ENCODE measurements around the gene MVK. TPM values are rescaled to one million over a fixed set of nuclear protein-coding genes. Genes with fewer than 3 reads are reported as not detected.
A peak's percentile ranks its signal among the peaks of the same experiment; 100 is the strongest.

MVK gene
- total and polyA plus RNA-seq, 2 of the 4 experiments (the other 2 are of a cell fraction), result 6.6 to 11.5 TPM

DNA sequence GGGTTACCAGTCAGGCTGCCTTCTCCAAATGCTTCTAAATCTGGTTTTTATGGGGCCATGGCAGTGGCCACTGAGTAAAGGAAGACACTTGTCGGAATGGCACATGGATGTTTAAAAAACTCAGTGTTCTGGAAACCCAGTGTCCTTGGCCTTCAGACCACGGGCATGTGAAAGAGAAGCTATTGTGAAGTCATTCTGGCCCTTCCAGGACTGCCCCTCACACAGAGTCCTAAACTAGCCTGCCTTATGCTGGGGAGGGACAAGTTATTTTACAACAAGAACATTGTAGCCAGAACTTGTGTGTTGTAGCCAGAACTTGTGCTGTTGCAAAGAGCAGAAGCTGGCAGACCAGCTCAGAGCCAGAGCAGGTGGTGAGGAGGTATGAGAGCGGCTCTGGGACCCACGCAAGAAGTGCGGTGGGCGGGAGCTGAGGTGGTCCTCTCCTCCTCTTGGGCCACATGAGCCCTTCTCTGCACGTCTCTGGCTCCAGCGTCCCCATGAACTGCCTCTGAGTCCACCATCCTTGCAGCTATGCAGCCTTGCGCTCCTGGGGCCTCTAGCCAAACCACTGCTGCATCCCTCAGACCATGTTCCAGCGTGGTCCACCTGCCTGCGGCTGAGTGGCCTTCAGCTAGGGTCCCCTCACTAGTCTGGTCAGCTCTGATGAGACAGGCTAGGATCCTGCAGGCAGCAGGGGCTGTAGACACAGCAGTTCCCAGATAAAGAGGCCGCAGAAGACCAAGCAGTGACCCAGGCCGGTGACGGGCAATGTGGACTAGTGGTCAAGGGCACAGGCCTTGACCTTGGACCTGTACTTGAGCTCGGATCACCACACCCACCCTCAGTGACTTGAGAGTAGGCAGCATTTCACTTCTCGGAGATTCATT, 32.8 kb upstream of the MVK start:
- peak overlapping the region; percentile 4; the same call in 1 of the 2 replicates for H3K4ac ChIP-seq (ENCODE audit: low read depth, low read length)
- no peaks in the 10 kb centered on the region for H3K27me3 ChIP-seq (ENCODE audit: control insufficient read depth, insufficient read depth, low read length)
- H2BK15ac ChIP-seq (ENCODE audit: low read depth, low read length), result no peak overlapping the region; the same call in 2 of the 3 replicates
- POLR2A ChIA-PET (ENCODE audit: unreplicated experiment), result interaction anchor here (0.5 kb wide), 1 partner anchor 947 kb away, joined by 4 read pairs; no protein-coding TSS in a partner anchor
- H3K79me1 ChIP-seq (ENCODE audit: low read depth in 1 of 2, low read length in 2 of 2), result peaks cover 0 to 4% of the 10 kb centered on the region in 2 experiments; a peak in 3 of 4 replicates
- H3K4me2 ChIP-seq (ENCODE audit: low read depth, low read length), result no peak overlapping the region
- no TSS peak for BruUV-seq (replicated peaks)
- H3K4me3 ChIP-seq (ENCODE audit: insufficient read depth, low read depth, low read length), result no peak overlapping the region
- no peak overlapping the region for H3K23ac ChIP-seq (ENCODE audit: low read depth, low read length)
- H2BK20ac ChIP-seq (ENCODE audit: low read depth, low read length), result no peak overlapping the region
- DNase-seq, result no peak
- peaks cover 8% of the 10 kb centered on the region for H3K9me1 ChIP-seq (ENCODE audit: insufficient read depth, low read length)
- peak overlapping the region; percentile 5 for H2AFZ ChIP-seq (replicated peaks; ENCODE audit: low read length, poor library complexity)
- no peak overlapping the region for H4K8ac ChIP-seq (ENCODE audit: low read depth in 2 of 2, low read length in 2 of 2)
- no peak overlapping the region for H2BK5ac ChIP-seq (ENCODE audit: low read depth, low read length, poor library complexity, severe bottlenecking)
- H4K91ac ChIP-seq (ENCODE audit: insufficient read depth, low read depth, low read length), result no peak overlapping the region; the same call in 1 of the 2 replicates
- CTCF ChIA-PET, result interaction anchor here (0.6 to 1.0 kb wide), 2 partner anchors 112 to 147 kb away, joined by 3 read pairs; no protein-coding TSS in a partner anchor
- H3K56ac ChIP-seq (ENCODE audit: extremely low read depth, insufficient read depth, low read length), result no peak overlapping the region; the same call in 1 of the 2 replicates
- no peaks in the 10 kb centered on the region for H3K9me3 ChIP-seq (ENCODE audit: control insufficient read depth, insufficient read depth, low read length)
- no peak overlapping the region for H2AK9ac ChIP-seq (replicated peaks; ENCODE audit: low read depth, low read length, poor library complexity)
- H2AK5ac ChIP-seq (ENCODE audit: low read depth, low read length), result peak overlapping the region; percentile 8; the same call in 1 of the 2 replicates
- dilution Hi-C loops (cut with HindIII; ENCODE audit: low sequenced_read_pairs, unreplicated experiment), result no loop called here
- H3K18ac ChIP-seq (ENCODE audit: low read depth, low read length), result no peak overlapping the region
- ATAC-seq (ENCODE audit: low read depth), result no peak
- H2BK120ac ChIP-seq (ENCODE audit: low read depth, low read length), result no peak overlapping the region
- no peaks in the 10 kb centered on the region for H4K20me1 ChIP-seq (ENCODE audit: insufficient read depth, low read length)
- no peak overlapping the region for H3K9ac ChIP-seq (ENCODE audit: low read depth, low read length)
- TF ChIP-seq BHLHE40 (IDR thresholded peaks at IDR 0.05; ENCODE audit: low read depth, low read length) (no peak), CEBPB (IDR thresholded peaks at IDR 0.05; ENCODE audit: low read depth, low read length) (no peak), MAZ (IDR thresholded peaks at IDR 0.05; ENCODE audit: borderline replicate concordance, low read depth, low read length) (no peak), RAD21 (IDR thresholded peaks at IDR 0.05; ENCODE audit: low read length) (no peak)
- intact Hi-C loops (cut with micrococcal nuclease), result no loop called here
- H3K27ac ChIP-seq (ENCODE audit: insufficient read depth, low read length), result no peak overlapping the region
- peaks cover 3% of the 10 kb centered on the region; the same call in 1 of the 2 replicates for H3K36me3 ChIP-seq (ENCODE audit: control insufficient read depth, insufficient read depth, low read length)
- WGBS, 2 experiments (ENCODE audit: extremely low coverage in 2 of 2, insufficient read length in 1 of 2), result 88% methylated on average over 9 of the region's 16 CpGs; no CpG with 5 or more reads in 1 of the 2 experiments
- in situ Hi-C loops (cut with MboI; ENCODE audit: low sequenced_read_pairs), result no loop called here
- H3K4me1 ChIP-seq (ENCODE audit: control insufficient read depth, insufficient read depth, low read length), result peaks cover 9% of the 10 kb centered on the region
- H4K5ac ChIP-seq (ENCODE audit: low read depth, low read length), result no peak overlapping the region
- H3K14ac ChIP-seq (replicated peaks; ENCODE audit: low read depth, low read length), result no peak overlapping the region
